ENCODE results near the gene PRIM2.
A peak's percentile ranks its signal among the peaks of the same experiment; 100 is the strongest.
"Not testable (repeated sequence)": the region's sequence is repeated elsewhere in the genome, so short reads cannot be mapped to it uniquely, and the experiment has no call there.

The PRIM2 gene

DNA sequence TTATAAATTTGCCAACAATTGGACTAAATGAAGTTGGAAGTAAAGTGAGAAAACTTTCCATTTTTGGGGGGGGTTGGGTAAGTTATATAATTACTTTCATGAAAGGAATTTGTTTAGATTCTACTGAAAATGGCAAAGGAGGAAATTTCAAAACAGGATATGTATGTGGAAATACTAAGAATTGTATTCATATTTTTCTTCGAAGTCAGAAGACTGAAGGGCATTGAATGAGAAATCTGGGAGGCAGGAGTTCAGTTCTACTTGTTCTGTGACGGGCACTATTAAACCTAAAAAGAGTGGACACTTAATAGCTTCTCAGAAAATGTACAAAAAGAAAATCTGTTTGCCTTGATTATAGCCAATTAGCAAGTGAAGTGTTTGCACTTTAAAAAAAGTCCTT lies 114.7 kb downstream of the PRIM2 start:
- TF ChIP-seq, protein P1, sequence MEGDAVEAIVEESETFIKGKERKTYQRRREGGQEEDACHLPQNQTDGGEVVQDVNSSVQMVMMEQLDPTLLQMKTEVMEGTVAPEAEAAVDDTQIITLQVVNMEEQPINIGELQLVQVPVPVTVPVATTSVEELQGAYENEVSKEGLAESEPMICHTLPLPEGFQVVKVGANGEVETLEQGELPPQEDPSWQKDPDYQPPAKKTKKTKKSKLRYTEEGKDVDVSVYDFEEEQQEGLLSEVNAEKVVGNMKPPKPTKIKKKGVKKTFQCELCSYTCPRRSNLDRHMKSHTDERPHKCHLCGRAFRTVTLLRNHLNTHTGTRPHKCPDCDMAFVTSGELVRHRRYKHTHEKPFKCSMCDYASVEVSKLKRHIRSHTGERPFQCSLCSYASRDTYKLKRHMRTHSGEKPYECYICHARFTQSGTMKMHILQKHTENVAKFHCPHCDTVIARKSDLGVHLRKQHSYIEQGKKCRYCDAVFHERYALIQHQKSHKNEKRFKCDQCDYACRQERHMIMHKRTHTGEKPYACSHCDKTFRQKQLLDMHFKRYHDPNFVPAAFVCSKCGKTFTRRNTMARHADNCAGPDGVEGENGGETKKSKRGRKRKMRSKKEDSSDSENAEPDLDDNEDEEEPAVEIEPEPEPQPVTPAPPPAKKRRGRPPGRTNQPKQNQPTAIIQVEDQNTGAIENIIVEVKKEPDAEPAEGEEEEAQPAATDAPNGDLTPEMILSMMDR (IDR thresholded peaks at IDR 0.05; ENCODE audit: insufficient read depth, low read depth, low read length, missing control alignments) = no peak
- H3K4me3 ChIP-seq (ENCODE audit: low read length) = no peak overlapping the region

DNA sequence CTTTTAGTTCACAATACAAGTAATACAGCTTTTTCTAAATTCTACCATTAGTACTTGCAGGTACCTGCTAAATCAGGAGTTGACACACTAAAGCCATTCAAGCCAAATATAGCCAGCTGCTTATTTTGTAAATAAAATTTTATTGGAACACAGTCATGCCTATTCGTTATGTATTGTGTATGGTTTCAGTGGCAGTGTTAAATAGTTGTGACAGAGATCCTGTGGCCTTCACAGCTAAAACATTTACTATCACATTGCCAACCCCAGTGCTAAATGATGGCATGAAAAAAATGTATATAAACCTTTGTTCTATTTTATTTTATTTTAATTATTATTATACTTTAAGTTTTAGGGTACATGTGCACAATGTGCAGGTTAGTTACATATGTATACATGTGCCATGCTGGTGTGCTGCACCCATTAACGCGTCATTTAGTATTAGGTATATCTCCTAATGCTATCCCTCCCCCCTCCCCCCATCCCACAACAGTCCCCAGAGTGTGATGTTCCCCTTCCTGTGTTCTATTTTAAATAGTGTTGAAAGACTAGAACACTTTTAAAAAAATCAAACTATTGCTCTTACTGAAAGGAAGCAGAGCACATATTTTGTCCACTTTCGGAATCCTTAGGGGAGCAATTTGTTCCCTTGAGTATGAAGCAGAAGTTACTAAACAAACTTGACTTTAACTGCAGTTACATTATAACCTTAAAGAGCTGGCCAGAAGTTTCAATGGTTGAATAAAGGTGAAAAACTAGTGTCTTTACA lies 115.7 kb downstream of the PRIM2 start:
- no peak overlapping the region for H3K4me3 ChIP-seq (ENCODE audit: low read length)
- no peak for DNase-seq (ENCODE audit: low read depth)
- TF ChIP-seq, protein P1 (IDR thresholded peaks at IDR 0.05; ENCODE audit: insufficient read depth, low read depth, low read length, missing control alignments) = no peak

More for the DNA sequence above, 114.7 kb downstream of the PRIM2 start:
- peak; percentile 26 for DNase-seq (ENCODE audit: low read depth)

DNA sequence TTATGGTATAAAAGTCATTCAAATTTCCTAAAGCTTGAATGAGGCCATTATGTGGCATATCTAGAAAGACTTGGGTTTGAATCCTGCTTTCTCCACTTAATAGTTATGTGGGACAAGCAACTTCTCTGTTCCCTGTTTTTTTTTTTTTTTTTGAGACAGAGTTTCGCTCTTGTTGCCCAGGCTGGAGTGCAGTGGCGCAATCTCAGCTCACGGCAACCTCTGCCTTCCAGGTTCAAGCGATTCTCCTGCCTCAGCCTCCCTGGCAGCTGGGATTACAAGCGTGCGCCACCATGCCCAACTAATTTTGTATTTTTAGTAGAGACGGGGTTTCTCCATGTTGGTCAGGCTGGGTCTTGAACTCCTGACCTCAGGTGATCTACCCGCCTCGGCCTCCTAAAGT lies 116.4 kb downstream of the PRIM2 start:
- H3K4me3 ChIP-seq (ENCODE audit: low read length); DNase-seq (ENCODE audit: low read depth): not testable (repeated sequence)

DNA sequence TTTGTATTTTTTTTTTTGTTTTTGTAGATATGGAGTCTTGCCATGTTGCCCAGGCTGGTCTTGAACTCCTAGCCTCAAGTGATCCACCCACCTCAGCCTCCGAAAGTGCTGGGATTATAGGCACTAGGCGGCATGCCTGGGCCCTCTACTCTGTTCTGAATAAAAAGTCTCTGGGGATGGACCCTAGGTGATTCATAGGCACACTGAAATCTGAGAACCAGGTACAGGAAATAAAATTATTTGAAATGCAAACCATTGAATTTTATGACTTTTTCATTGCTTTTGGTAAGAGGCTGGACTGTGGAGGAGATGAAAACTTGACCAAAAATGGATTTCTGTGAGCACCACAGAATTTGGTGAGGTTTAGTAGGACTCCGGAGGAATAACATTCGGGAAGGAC lies 117.5 kb downstream of the PRIM2 start:
- no peak overlapping the region for H3K4me3 ChIP-seq (ENCODE audit: low read length)
- TF ChIP-seq, protein P1 (IDR thresholded peaks at IDR 0.05; ENCODE audit: insufficient read depth, low read depth, low read length, missing control alignments) = no peak
- DNase-seq (ENCODE audit: low read depth) = no peak

DNA sequence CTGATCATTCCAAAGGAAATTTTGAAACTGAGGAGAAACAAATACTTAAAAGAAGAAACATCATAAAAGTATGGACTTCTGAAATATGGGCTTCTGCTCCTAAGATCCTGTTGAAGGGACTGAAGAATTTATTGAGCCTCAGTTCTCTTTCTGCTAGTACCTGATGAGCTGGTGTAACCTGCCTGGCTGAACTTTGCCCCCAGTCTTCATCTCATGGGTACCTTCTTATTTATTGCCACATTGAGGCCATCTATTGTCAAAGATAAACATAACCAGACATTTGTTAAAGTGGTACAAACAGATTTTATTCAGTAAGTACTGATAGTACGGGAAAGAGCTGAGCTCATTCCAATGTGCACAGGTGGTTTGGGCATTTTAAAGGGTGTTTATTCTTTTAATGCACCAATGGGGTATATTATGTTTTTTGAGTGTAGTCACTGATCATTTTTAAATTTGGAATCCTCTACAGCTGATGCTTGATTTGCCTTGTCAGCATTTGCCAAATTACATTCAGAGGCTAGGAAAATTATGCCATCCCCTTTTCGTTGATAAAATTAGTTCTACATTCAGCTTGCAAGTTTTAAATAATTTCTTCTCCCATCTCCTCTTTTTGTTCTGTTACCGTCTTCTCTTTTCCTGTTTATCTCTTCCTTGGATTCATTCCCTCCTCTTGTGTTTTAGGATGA lies 118.2 kb downstream of the PRIM2 start:
- H3K4me3 ChIP-seq (ENCODE audit: low read length) = no peak overlapping the region
- TF ChIP-seq, protein P1 (IDR thresholded peaks at IDR 0.05; ENCODE audit: insufficient read depth, low read depth, low read length, missing control alignments) = no peak
- no peak for DNase-seq (ENCODE audit: low read depth)

DNA sequence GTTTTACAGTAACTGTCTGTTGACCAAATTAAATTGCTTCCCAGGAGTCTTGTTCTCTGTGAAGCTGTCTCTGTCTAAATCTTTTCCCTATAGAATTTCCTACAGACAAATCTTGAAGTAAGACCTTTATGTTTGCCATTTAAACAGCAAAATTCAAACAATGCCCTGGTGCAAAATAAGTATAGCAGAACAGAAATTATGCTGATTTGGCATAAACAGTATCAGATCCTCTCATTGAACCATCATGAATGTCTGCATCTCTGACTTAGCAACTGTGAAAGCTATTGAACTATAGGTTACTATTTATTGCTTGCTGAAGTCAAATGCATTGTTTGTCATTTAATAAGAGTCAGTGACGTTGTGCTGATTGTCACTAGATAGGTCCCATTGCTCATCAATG lies 123.3 kb downstream of the PRIM2 start:
- DNase-seq (ENCODE audit: low read depth); H3K4me3 ChIP-seq (ENCODE audit: low read length): not testable (repeated sequence)

DNA sequence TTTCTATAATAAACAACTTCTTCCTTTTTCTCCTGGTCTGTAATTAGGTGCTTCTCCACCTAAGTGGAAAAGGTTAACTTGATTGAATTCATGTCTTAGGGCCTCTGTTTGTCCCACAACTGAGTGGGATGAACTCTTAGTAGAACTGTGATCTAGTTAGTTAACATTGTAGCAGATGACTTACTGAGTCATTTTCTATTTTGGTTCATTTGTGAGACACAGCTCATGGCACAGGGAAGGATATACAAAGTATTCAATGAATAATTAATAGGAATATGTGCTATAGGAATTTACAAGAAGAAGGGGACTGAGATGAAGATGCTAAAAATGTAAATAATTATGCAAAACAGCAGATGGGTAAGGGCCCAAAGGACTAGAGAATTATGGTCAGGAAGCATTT lies 124.7 kb downstream of the PRIM2 start:
- not testable (repeated sequence) for H3K4me3 ChIP-seq (ENCODE audit: low read length); DNase-seq (ENCODE audit: low read depth)

DNA sequence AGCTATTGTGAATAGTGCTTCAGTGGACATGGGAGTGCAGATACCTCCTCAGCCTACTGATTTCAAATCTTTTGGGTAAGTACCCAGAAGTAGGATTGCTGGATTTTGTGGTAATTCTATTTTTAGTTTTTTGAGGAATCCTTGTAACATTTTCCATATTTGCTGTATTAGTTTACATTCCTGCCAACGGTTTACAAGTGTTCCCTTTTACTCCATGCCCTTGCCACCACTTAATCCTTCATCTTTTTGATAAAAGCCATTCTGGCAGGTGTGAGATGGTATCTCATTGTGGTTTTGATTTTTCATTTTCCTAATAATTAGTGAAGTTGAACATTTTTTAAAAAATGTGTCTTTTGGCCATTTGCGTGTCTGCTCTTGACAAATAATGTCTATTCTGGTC lies 125.8 kb downstream of the PRIM2 start:
- not testable (repeated sequence) for H3K4me3 ChIP-seq (ENCODE audit: low read length); DNase-seq (ENCODE audit: low read depth)

DNA sequence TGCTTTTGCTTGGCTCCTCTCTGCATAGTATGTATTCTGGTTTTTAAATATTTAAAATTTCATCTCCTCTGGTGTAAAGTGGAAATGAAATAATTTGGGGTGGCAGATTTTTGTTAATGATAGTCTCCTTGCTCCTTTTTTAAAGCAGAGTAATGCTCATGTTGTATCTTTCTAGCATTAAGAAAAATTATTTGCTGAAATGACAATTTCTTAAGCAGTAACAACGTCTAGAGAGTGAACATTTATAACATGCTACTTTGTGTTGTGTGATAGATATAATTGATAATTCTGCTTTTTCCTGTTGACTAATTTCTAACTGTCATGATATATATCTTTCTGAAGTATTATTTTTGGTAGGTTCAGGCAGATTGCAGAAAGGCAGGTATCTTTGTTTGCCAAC lies 127.4 kb downstream of the PRIM2 start:
- not testable (repeated sequence) for H3K4me3 ChIP-seq (ENCODE audit: low read length); DNase-seq (ENCODE audit: low read depth)

DNA sequence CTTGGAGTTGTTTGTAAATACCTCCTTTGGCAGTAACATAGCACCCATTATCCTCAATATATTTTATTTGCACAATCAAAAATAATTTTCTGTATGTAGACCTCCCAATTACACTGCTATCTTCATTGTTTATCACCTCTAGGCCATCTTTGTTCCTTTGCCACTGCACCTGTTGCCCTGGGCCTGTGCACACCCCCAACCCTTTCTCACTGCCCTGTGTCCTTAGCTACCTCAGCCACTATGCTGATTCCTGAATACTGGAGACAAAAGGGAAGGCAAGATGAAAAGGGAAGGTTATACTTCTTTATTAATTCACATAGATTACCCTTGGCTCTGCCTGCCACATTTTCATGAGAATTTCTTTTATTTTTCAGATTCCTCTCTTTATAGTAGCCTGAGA lies 127.9 kb downstream of the PRIM2 start:
- not testable (repeated sequence) for H3K4me3 ChIP-seq (ENCODE audit: low read length); DNase-seq (ENCODE audit: low read depth)

DNA sequence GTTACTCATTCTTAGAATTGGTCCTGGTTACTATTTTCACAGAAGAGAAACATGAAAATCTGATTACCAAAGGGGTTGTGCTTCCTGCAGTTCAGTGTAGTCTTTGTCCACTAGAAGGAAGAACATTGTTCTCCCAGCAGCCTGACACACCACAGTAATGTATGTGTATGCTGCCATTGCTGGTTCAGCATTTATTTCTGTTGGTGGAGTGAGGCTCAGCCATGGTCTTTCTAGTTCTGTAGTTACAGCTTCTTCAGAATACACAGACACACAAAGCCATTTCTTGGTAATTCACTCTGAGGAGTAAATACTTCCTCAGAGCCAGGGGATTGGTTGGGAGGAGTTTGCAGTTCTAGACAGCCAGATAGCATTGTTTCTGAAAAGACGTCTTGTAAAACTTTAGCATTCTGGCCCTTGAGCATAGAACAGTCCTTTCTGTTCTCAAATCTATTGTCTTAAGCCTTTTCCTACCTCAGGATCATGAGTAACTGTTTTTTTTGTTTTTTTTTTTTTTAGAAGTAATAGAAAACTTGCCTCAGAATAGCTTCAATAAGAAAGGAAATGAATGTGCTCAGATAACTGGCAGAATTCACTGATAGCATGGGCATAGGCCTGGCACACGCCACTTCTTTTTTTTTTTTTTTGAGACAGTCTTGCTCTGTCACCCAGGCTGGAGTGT lies 128.5 kb downstream of the PRIM2 start:
- not testable (repeated sequence) for H3K4me3 ChIP-seq (ENCODE audit: low read length); DNase-seq (ENCODE audit: low read depth)

DNA sequence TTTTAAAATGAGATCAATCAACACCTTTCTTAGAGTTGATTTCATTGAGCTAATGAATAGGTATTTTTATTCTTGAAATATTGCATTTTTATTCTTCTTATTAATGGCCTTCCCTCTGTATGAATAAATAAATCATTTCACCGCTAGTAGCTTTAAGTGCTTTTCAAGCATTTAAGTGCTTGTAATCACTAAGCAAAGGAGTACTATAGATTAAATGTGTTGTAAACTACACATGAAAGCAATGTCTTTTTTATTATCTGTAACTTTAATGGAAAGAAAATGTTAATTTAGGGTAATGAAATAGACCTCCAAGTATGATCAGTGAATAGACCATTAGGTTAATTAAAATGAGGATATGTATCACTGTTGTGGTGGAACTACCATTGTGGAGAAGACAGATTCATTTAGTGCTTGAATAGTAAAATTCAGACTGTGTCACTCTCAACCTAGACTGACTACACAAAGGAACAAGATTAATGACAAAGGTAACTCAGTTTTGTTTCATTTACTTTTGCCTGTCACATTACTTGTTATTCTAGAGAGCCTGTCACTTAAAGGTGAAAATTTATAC lies 132.2 kb downstream of the PRIM2 start:
- not testable (repeated sequence) for DNase-seq (ENCODE audit: low read depth)

DNA sequence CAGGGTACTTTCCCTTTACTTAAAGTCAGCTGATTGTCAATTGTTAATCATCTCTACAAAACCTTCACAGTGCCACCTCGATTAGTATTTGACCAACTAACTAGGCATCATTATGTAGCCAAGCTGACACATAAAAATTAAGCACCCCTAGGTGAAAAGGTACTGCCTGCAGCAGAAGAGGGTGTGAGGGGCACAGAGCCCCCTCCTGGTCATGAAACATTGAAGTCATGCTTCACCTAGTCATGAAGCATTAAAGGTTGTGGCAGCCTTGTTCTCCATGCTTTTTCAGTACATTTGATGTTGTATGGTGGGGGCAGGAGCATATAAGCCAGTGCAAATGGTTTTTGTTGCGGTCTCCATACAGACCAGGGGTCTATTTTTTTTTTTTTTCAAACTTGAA lies 142.4 kb downstream of the PRIM2 start:
- not testable (repeated sequence) for H3K4me3 ChIP-seq (ENCODE audit: low read length); DNase-seq (ENCODE audit: low read depth)

More for the DNA sequence above, 132.2 kb downstream of the PRIM2 start:
- H3K4me3 ChIP-seq (ENCODE audit: low read length) = not testable (repeated sequence)

DNA sequence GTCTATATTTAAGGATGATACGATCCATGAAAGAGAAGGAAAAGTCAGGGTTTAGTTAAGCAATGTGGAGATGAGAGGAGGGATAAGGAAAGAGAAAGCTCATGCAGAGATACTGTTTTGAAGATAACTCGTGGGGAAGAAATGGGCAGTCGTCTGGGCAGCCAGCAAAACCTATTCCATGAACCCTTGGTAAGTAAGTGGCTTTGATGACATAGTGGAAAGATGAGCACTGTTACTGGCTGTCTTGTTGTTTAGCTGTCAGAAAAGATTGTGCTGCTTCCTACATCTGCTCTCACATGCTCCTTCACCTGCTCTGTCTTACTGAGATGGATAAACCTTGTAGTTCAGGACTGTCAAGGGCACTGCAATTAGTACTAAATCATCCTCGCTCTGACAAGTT lies 143.6 kb downstream of the PRIM2 start:
- not testable (repeated sequence) for DNase-seq (ENCODE audit: low read depth); H3K4me3 ChIP-seq (ENCODE audit: low read length)
